Breast epithelium (tissue), 3 donors: ENCODE data around the gene OR51V1.

Experiments
- POLR2A ChIP-seq: fragments of 450-650 bp; IDR thresholded peaks from one replicate; pipeline ENCODE4 v1.6.1; 2016; ENCODE audit warnings: antibody characterized with exemption, mild to moderate bottlenecking, moderate library complexity
- POLR2AphosphoS5 ChIP-seq, 3 donors: sonication (generic); formaldehyde crosslinking; IDR thresholded peaks; one replicate each; pipeline ENCODE4 v1.6.1; 2017; ENCODE audit warnings: antibody characterized with exemption in 3 of 3
- TF ChIP-seq, protein P1 (sequence below), 3 donors: fragments of 450-650 bp; IDR thresholded peaks; one replicate each; pipeline ENCODE4 v1.5.1; 2016 to 2017; ENCODE audit warnings: antibody characterized with exemption in 3 of 3, mild to moderate bottlenecking in 3 of 3, moderate library complexity in 3 of 3

DNA sequence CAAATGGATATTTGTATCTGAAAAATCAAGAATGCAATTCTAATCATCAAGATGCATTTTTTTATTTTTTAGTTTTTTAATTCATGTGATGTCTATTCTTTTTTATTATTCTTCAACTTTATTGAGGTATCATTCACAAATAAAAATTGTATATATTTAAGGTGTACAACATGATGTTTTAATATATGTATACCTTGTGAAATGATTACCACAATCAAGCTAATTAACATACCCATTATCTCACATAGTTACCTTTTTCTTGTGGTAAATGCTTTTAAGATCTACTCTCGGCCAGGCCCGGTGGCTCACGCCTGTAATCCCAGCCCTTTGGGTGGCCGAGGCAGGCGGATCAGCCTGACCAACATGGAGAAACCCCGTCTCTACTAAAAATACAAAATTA lies 22.7 kb upstream of the OR51V1 start:
- TF ChIP-seq, protein P1, sequence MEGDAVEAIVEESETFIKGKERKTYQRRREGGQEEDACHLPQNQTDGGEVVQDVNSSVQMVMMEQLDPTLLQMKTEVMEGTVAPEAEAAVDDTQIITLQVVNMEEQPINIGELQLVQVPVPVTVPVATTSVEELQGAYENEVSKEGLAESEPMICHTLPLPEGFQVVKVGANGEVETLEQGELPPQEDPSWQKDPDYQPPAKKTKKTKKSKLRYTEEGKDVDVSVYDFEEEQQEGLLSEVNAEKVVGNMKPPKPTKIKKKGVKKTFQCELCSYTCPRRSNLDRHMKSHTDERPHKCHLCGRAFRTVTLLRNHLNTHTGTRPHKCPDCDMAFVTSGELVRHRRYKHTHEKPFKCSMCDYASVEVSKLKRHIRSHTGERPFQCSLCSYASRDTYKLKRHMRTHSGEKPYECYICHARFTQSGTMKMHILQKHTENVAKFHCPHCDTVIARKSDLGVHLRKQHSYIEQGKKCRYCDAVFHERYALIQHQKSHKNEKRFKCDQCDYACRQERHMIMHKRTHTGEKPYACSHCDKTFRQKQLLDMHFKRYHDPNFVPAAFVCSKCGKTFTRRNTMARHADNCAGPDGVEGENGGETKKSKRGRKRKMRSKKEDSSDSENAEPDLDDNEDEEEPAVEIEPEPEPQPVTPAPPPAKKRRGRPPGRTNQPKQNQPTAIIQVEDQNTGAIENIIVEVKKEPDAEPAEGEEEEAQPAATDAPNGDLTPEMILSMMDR (IDR thresholded peaks at IDR 0.05): no peak
- TF ChIP-seq POLR2A: no peak
- TF ChIP-seq POLR2AphosphoS5 (IDR thresholded peaks at IDR 0.05): no peak
